Effector memory CD4-positive, alpha-beta T cell (primary cell): ENCODE results near the gene PPM1F.

Experiments
- DNase-seq, 3 donors: peaks; one replicate each; pipeline ENCODE4 v3.0.0-alpha.2; 2020
- H3K27ac ChIP-seq: 2 replicates; pipeline ENCODE4 v1.7.0; 2013; ENCODE audit warnings: mild to moderate bottlenecking, low read length, moderate library complexity; ENCODE audit not compliant: insufficient read depth, poor library complexity, severe bottlenecking
- H3K27me3 ChIP-seq: replicated peaks from 2 replicates; pipeline ENCODE4 v1.7.0; 2013; ENCODE audit warnings: mild to moderate bottlenecking, low read length; ENCODE audit not compliant: insufficient read depth, control insufficient read depth, poor library complexity, severe bottlenecking
- H3K36me3 ChIP-seq: 2 replicates; pipeline ENCODE4 v1.7.0; 2013; ENCODE audit warnings: mild to moderate bottlenecking, low read length, moderate library complexity; ENCODE audit not compliant: control insufficient read depth, insufficient read depth
- H3K4me1 ChIP-seq: 2 replicates; pipeline ENCODE4 v1.7.0; 2013; ENCODE audit warnings: low read length, mild to moderate bottlenecking; ENCODE audit not compliant: control insufficient read depth, insufficient read depth, poor library complexity, severe bottlenecking
- H3K4me3 ChIP-seq: 2 replicates; pipeline ENCODE4 v1.7.0; 2013; ENCODE audit warnings: low read length, low read depth, mild to moderate bottlenecking; ENCODE audit not compliant: insufficient read depth, poor library complexity, severe bottlenecking
- H3K9me3 ChIP-seq: 2 replicates; pipeline ENCODE4 v1.7.0; 2013; ENCODE audit warnings: mild to moderate bottlenecking, low read length, moderate library complexity; ENCODE audit not compliant: control insufficient read depth

PPM1F gene

DNA sequence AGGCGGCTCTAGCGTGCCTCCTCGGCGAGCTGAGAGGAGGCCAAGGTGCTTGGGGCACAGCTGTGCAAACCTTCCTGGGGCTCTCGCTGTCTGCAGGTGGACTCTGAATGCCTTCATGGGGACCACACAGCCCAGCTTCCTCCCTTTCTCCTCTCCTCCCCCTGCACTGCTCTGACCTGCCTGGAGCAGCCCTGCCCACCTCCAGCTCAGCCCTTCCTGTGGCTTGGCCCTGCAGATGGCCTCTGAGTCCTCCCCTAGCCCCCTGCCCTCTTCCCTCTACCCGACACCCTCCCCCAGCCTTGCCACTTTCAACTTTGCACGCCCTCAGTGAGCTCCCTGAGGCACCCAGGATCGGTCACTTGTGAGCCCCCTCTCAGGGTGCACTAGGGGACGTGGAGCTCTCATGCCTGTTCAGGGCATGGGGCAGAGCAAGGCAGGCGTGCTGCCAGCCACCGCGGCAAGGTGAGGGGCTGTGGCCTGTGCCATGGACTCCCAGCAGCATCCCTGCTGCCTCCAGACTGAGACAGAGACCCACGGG, 31.4 kb downstream of the PPM1F start:
- H3K4me1 ChIP-seq: no peaks in the 10 kb centered on the region
- no peak for DNase-seq
- H3K4me3 ChIP-seq: no peak overlapping the region
- no peaks in the 10 kb centered on the region for H3K27me3 ChIP-seq
- peaks cover 4% of the 10 kb centered on the region for H3K36me3 ChIP-seq
- no peak overlapping the region for H3K27ac ChIP-seq
- no peaks in the 10 kb centered on the region for H3K9me3 ChIP-seq

- no peak for DNase-seq
- Histone ChIP-seq H3K36me3 (peaks cover 4% of the 10 kb centered on the region), H3K4me1 (no peaks in the 10 kb centered on the region)
Observed at GRCh38 chr22:21920341-21921183, 32.1 kb downstream of the PPM1F start.

GRCh38 chr22:21919526-21920307, 32.9 kb downstream of the PPM1F start:
- H3K27ac ChIP-seq: no peak overlapping the region

More at GRCh38 chr22:21920341-21921183, 32.1 kb downstream of the PPM1F start:
- no peak overlapping the region for H3K27ac ChIP-seq
- H3K9me3 ChIP-seq: no peaks in the 10 kb centered on the region
- H3K27me3 ChIP-seq: no peaks in the 10 kb centered on the region
- no peak overlapping the region for H3K4me3 ChIP-seq

DNA sequence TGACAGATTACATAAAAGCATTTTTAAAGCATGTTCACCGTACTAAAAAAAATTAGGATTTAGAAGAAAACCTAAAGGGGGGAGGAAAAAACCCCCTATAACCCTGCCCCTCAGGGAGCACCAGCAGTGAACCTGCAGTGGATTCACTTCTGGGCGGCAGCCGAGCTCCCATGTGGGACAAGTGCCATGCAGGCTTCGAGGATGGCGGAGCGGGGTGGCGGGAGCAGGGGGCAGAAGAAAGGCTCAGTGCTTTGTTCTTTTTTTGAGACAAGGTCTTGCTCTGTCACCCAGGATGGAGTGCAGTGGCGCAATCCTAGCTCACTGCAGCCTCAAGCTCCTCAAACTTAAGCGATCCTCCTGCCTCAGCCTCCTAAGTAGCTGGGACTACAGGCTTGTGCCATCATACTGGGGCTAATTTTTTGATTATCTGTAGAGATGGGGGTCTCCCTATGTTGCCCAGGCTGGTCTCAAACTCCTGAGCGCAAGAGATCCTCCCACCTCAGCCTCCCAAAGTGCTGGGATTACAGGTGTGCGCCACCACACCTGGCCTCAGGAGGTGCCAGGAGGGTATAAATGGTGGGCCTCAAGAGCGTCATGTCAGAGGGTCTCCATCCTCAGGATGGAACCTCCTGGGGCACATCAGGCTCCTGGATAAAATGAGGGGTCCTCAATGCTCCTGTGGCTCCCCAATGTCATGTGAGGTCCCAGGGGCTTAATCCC, 34.0 kb downstream of the PPM1F start:
- H3K4me3 ChIP-seq: no peak overlapping the region
- no peak for DNase-seq
- H3K27me3 ChIP-seq: no peaks in the 10 kb centered on the region
- H3K36me3 ChIP-seq: peaks cover 4% of the 10 kb centered on the region
- H3K9me3 ChIP-seq: no peaks in the 10 kb centered on the region
- no peak overlapping the region for H3K27ac ChIP-seq
- no peaks in the 10 kb centered on the region for H3K4me1 ChIP-seq

More at GRCh38 chr22:21919526-21920307, 32.9 kb downstream of the PPM1F start:
- H3K4me1 ChIP-seq: no peaks in the 10 kb centered on the region
- no peak for DNase-seq
- H3K4me3 ChIP-seq: no peak overlapping the region
- H3K9me3 ChIP-seq: no peaks in the 10 kb centered on the region
- peaks cover 4% of the 10 kb centered on the region for H3K36me3 ChIP-seq
- no peaks in the 10 kb centered on the region for H3K27me3 ChIP-seq

DNA sequence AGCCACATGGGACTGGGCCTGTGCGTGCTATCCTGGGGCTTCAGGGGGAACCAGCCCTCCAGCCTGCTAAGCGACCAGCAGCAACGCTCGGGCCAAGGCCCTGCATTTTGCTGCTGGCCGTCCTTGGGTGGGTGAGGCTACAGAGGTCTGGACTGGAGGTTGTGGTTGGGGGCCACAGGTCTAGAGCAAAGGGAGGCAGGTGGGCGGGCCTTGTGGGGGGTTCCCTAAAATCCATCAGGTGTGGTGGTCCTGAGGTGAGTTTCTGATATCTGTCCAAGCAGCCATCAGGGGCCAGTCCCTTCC, 34.7 kb downstream of the PPM1F start:
- no peak overlapping the region for H3K27ac ChIP-seq
- no peak overlapping the region for H3K4me3 ChIP-seq
- no peak for DNase-seq
- peaks cover 4% of the 10 kb centered on the region for H3K36me3 ChIP-seq
- H3K4me1 ChIP-seq: no peaks in the 10 kb centered on the region
- no peaks in the 10 kb centered on the region for H3K9me3 ChIP-seq
- H3K27me3 ChIP-seq: no peaks in the 10 kb centered on the region

- Histone ChIP-seq H3K27ac (no peak overlapping the region), H3K4me1 (no peaks in the 10 kb centered on the region), H3K36me3 (peaks cover 4% of the 10 kb centered on the region), H3K4me3 (no peak overlapping the region), H3K9me3 (no peaks in the 10 kb centered on the region), H3K27me3 (no peaks in the 10 kb centered on the region)
- no peak for DNase-seq
Observed at GRCh38 chr22:21917181-21917958, 35.3 kb downstream of the PPM1F start.

GRCh38 chr22:21916309-21916918, 36.2 kb downstream of the PPM1F start:
- no peaks in the 10 kb centered on the region for H3K9me3 ChIP-seq
- no peaks in the 10 kb centered on the region for H3K27me3 ChIP-seq
- no peak for DNase-seq
- no peak overlapping the region for H3K4me3 ChIP-seq
- H3K4me1 ChIP-seq: no peaks in the 10 kb centered on the region
- H3K27ac ChIP-seq: no peak overlapping the region
- peaks cover 3% of the 10 kb centered on the region for H3K36me3 ChIP-seq

DNA sequence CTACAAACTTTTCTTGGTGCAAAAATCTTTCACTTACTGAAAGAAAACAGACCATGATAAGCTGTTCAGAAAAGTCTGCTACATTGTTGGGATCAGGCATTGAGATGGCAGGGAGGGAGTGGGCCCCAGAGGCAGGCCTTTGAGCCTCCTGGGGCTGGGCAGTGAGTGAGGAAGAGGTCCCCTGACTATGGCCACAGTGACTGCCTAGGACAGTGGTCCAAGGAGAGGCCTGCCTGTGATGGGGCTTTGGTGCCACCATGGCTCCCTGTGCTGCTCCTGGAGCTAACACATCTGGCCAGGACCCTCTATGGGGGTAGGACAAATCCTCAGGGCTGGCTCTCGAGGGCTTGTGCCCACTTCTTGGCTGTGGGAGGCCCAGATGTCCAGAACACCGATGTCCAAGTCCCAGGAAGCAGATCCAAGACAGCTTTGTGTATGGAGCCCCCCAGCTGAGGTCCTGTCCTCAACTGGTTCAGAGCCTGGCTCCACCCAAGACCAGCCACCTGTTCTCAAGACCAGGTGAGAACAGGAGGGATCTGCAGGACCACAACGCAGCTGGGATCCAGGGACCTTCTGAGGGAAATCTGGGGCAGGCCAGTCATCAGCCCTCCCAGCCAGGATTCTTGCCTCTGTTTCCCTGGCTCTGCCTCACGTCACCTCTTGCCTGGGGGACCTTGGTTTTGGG, 36.9 kb downstream of the PPM1F start:
- no peaks in the 10 kb centered on the region for H3K27me3 ChIP-seq
- no peak overlapping the region for H3K4me3 ChIP-seq
- H3K27ac ChIP-seq: no peak overlapping the region
- H3K36me3 ChIP-seq: no peaks in the 10 kb centered on the region
- no peaks in the 10 kb centered on the region for H3K4me1 ChIP-seq
- no peaks in the 10 kb centered on the region for H3K9me3 ChIP-seq
- no peak for DNase-seq
